Astrocyte of the cerebellum (primary cell): ENCODE data around the gene MAP4K5.
"Not testable (repeated sequence)": the region's sequence is repeated elsewhere in the genome, so short reads cannot be mapped to it uniquely, and the experiment has no call there.

Experiments
- DNase-seq: peaks from one replicate; pipeline ENCODE4 v3.0.0-alpha.2; 2011; ENCODE audit warnings: low read depth
- H3K4me3 ChIP-seq: 2 replicates; pipeline ENCODE4 v1.5.1; 2011; ENCODE audit warnings: mild to moderate bottlenecking, low read depth, low read length, moderate library complexity
- in situ Hi-C: cut with HindIII; loops from 2 replicates; pipeline ENCODE4 v1.10.0; 2017; ENCODE audit warnings: low sequenced_read_pairs
- TF ChIP-seq, protein P1 (sequence below): IDR thresholded peaks from 2 replicates; pipeline ENCODE4 v1.5.1; 2012; ENCODE audit warnings: low read length, low read depth, moderate library complexity, mild to moderate bottlenecking; ENCODE audit errors: missing control alignments

The MAP4K5 gene

DNA sequence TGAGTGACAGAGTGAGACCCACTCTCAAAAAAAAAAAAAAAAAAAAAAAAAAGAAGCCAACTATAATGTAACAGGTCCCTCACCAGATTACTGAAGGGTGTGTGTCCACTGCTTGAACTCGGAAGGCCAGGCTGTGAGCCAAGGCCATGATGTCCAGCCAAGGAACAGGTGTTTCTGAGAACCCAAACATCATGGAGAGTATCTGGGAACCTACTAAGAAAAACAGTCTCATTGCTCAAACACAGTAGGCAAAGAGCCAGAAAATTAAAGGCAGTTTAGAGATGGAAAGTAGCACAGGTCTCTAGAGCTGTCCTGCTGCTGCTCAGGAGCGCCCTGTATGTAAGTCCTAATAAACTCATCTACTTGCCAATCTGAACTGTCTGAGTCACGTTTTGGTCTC, 12.5 kb upstream of the MAP4K5 start:
- TF ChIP-seq, protein P1, sequence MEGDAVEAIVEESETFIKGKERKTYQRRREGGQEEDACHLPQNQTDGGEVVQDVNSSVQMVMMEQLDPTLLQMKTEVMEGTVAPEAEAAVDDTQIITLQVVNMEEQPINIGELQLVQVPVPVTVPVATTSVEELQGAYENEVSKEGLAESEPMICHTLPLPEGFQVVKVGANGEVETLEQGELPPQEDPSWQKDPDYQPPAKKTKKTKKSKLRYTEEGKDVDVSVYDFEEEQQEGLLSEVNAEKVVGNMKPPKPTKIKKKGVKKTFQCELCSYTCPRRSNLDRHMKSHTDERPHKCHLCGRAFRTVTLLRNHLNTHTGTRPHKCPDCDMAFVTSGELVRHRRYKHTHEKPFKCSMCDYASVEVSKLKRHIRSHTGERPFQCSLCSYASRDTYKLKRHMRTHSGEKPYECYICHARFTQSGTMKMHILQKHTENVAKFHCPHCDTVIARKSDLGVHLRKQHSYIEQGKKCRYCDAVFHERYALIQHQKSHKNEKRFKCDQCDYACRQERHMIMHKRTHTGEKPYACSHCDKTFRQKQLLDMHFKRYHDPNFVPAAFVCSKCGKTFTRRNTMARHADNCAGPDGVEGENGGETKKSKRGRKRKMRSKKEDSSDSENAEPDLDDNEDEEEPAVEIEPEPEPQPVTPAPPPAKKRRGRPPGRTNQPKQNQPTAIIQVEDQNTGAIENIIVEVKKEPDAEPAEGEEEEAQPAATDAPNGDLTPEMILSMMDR, result no peak
- in situ Hi-C loops, result no loop called here
- no peak overlapping the region for H3K4me3 ChIP-seq
- no peak for DNase-seq

DNA sequence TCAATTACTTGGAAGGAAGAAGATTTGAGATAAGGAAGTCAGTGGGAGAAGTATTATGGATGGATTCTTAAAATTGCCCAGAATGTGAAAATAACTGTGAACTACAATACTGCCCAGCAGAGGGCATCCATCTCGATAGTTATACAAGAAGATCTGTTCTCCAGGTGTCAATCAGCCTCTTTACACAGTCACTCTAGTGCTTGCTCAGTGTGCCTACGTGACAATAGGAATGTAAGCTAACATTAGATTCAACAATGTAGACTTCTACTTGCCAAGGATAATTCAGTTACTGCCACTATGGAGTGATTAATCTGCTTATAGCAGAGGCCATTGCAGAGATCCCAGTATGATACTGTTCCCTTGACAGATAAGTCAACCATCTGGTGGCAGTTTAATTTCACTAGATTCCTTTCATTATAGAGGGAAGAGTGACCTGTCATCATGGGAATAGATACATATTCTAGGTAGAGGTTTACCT, 10.6 kb upstream of the MAP4K5 start:
- no peak for DNase-seq
- in situ Hi-C loops, result no loop called here
- TF ChIP-seq, protein P1, result peak; percentile 51
- H3K4me3 ChIP-seq, result no peak overlapping the region

DNA sequence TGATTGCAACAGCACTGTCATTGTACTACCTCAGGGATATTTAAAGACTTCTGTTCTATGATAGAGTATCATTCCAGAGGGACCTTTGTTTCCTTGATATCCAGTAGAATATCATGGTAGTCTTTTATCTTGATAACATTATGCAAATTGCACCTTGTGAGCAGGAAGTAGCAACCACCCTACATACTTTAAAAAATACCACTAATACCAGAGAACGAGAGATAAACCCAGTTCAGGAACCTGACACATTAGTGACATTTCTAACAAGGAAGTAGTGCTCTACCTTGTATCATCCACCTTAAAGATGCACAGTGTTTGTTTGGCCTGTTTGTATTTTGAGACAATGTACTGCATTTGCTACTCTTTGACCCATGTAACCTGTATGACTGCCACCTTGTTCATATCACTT, 8.8 kb upstream of the MAP4K5 start:
- in situ Hi-C loops, result no loop called here

GRCh38 chr14:50539051-50539450, 6.7 kb upstream of the MAP4K5 start:
- no peak overlapping the region for H3K4me3 ChIP-seq
- no peak for DNase-seq
- in situ Hi-C loops, result no loop called here
- TF ChIP-seq, protein P1, result no peak

More for the DNA sequence above, 8.8 kb upstream of the MAP4K5 start:
- TF ChIP-seq, protein P1, result no peak
- H3K4me3 ChIP-seq, result no peak overlapping the region
- no peak for DNase-seq

DNA sequence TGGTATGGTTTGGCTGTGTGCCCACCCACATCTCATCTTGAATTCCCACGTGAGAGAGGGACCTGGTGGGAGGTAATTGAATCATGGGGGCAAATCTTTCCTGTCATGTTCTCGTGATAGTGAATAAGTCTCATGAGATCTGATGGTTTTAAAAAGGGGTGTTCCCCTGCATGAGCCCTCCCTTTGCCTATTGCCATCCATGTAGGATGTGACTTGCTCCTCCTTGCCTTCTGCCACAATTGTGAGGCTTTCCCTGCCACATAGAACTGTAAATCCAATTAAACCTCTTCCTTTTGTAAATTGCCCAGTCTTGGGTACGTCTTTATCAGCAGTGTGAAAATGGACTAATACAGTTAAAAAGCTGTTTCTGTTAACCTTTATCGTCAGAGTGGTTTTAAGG, 5.7 kb upstream of the MAP4K5 start:
- DNase-seq, in situ Hi-C loops, H3K4me3 ChIP-seq: not testable (repeated sequence)

- no peak overlapping the region for H3K4me3 ChIP-seq
- TF ChIP-seq, protein P1, result no peak
- DNase-seq, result no peak
- in situ Hi-C loops, result no loop called here
Measured at GRCh38 chr14:50534997-50535396, 2.6 kb upstream of the MAP4K5 start.

- TF ChIP-seq, protein P1, result no peak
- no peak overlapping the region for H3K4me3 ChIP-seq
- in situ Hi-C loops, result no loop called here
- DNase-seq, result no peak
Measured at GRCh38 chr14:50534416-50534815, 2.0 kb upstream of the MAP4K5 start.
